Stimulated activated memory B cell treated with anti-CD40 and anti-IgM and Interleukin-4, amounts not matched to agents 10 μg/mL and 1 μg/mL and 100 μg/mL, for 72 hours (primary cell): ENCODE measurements around the gene KRTAP2-3.
"Not testable (repeated sequence)": the region's sequence is repeated elsewhere in the genome, so short reads cannot be mapped to it uniquely, and the experiment has no call there.

Experiments used
- ATAC-seq: fragments of 150-1000 bp; cut with Tn5 transposase; 2 replicates; pipeline ENCODE4 v1.10.0; 2021
- H3K27ac Mint-ChIP-seq: one replicate; pipeline ENCODE4 v1.8.0; 2022; ENCODE audit warnings: mild to moderate bottlenecking, mixed read lengths
- H3K27me3 Mint-ChIP-seq: one replicate; pipeline ENCODE4 v1.8.0; 2022; ENCODE audit warnings: mixed read lengths
- H3K36me3 Mint-ChIP-seq: one replicate; pipeline ENCODE4 v1.8.0; 2022; ENCODE audit warnings: mixed read lengths
- H3K4me1 Mint-ChIP-seq: one replicate; pipeline ENCODE4 v1.8.0; 2022; ENCODE audit warnings: mixed read lengths
- H3K4me3 Mint-ChIP-seq: one replicate; pipeline ENCODE4 v1.8.0; 2022; ENCODE audit warnings: mild to moderate bottlenecking, moderate library complexity, mixed read lengths
- H3K9me3 Mint-ChIP-seq: one replicate; pipeline ENCODE4 v1.8.0; 2022; ENCODE audit warnings: mixed read lengths

KRTAP2-3 gene

GRCh38 chr17:41060052-41060604, at the start of gene KRTAP2-3:
TSS of gene KRTAP2-3 (minus strand) at chr17:41060114. CDS start at chr17:41060050, 64 bp downstream.
- H3K27me3 Mint-ChIP-seq: peaks cover 44% of the 10 kb centered on the region
- H3K36me3 Mint-ChIP-seq: no peaks in the 10 kb centered on the region
- H3K9me3 Mint-ChIP-seq: peaks cover 4% of the 10 kb centered on the region
- ATAC-seq: no peak
- no peak within 1 kb of the TSS for H3K4me3 Mint-ChIP-seq
- no peak within 1 kb of the TSS for H3K27ac Mint-ChIP-seq
- no peaks in the 10 kb centered on the region for H3K4me1 Mint-ChIP-seq

GRCh38 chr17:41108728-41109386, 48.9 kb upstream of the KRTAP2-3 start:
- ATAC-seq: peak; percentile 76
- H3K4me3 Mint-ChIP-seq: peak overlapping the region; percentile 11
- H3K9me3 Mint-ChIP-seq, H3K36me3 Mint-ChIP-seq, H3K27ac Mint-ChIP-seq: not testable (repeated sequence)
- H3K4me1 Mint-ChIP-seq: peaks cover 16% of the 10 kb centered on the region
- H3K27me3 Mint-ChIP-seq: peaks cover 11% of the 10 kb centered on the region

DNA sequence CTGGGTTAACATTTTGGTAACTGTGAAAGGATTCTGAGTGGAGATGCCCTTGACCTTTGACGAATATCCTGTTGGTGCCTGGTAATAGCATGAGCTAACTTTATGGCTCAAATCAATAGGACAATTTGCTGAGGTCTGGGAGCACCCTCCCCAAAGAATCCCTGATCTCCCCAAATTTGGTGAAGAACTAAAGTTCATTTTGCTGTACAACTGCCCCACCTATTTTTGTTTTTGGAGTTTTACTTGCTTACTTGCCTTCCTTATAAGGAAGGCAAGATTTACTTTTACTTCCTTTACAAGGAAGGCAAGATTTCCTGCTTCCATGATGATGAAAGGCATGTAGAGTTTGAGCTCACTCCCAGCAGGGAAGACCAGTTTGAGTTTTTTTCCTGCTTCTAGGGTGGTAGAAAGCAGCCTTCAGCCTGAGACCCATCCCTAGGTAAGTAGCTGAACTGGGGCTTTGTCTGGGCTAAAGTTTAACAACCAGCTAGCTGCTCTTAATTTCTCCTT, 48.1 kb upstream of the KRTAP2-3 start:
- Mint-ChIP-seq H3K4me1 (peaks cover 16% of the 10 kb centered on the region), H3K27me3 (peaks cover 11% of the 10 kb centered on the region), H3K36me3 (peaks cover 7% of the 10 kb centered on the region), H3K27ac (no peak overlapping the region), H3K4me3 (no peak overlapping the region), H3K9me3 (peaks cover 3% of the 10 kb centered on the region)
- no peak for ATAC-seq

DNA sequence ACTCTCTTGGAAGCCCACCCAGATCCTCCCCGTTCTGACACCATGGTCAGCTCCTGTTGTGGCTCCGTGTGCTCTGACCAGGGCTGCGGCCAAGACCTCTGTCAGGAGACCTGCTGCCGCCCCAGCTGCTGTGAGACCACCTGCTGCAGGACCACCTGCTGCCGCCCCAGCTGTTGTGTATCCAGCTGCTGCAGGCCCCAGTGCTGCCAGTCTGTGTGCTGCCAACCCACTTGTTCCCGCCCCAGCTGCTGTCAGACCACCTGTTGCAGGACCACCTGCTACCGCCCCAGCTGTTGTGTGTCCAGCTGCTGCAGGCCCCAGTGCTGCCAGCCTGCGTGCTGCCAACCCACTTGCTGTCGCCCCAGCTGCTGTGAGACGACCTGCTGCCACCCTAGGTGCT, 45.4 kb upstream of the KRTAP2-3 start, which contains the start of gene KRTAP4-9:
KRTAP4-9 (plus strand) TSS at position 43 of the 400 bp plus-strand sequence; CDS start at position 43, 0 bp downstream.
- not testable (repeated sequence) for H3K27ac Mint-ChIP-seq, ATAC-seq
- peaks cover 16% of the 10 kb centered on the region for H3K4me1 Mint-ChIP-seq

DNA sequence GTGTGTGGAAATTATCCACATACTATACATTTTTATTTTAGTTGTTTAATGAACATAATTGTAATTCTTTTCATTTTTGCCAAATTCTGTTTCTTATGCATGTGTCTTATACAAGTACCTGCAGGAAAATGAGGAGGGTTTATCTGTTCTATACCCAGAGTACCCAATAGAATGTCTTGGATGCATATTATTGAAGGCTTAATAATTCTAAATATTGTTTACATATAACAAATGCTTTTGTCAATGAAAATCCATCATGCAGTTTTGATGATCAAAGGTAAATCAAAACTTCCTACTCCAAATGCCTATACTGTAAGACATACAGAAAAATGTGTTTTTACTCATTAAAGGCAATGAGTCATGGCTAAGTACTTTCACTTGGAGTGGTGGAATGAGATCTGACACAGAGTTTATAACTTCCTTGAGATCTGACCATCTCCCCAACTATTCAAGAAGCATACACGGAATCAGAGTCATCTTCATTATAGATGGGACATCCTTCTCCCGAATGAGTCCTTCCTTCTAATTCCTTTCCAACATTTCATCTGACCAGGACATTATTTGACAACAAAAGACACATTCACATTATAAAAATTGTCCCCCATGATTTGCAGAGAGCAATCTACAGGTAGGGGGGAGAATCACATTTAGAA, 44.6 kb upstream of the KRTAP2-3 start:
- ATAC-seq, H3K27ac Mint-ChIP-seq, H3K4me3 Mint-ChIP-seq, H3K9me3 Mint-ChIP-seq, H3K36me3 Mint-ChIP-seq, H3K4me1 Mint-ChIP-seq: not testable (repeated sequence)
- H3K27me3 Mint-ChIP-seq: peaks cover 33% of the 10 kb centered on the region

More for the DNA sequence above, 45.4 kb upstream of the KRTAP2-3 start, which contains the start of gene KRTAP4-9:
- H3K36me3 Mint-ChIP-seq, H3K4me3 Mint-ChIP-seq, H3K9me3 Mint-ChIP-seq: not testable (repeated sequence)
- peaks cover 25% of the 10 kb centered on the region for H3K27me3 Mint-ChIP-seq

DNA sequence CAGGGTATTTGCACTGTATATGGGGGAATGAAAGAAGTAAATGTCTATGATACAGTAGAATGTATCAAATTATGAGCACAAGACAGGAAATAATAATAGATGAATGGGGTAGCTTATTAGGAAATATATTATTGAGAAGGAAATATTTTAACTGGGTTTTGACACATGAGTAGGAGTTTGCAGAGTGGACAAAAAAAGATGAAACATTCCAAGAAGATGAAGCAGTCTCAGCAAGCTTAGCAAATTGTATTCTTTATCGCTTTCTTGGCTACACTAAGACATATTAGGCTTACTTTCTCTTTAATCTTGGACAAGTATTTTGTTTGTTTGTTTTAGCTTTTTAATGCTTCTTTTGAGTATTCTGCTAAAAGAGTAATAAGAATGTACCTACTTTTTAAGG, 44.0 kb upstream of the KRTAP2-3 start:
- no peaks in the 10 kb centered on the region for H3K9me3 Mint-ChIP-seq
- no peak for ATAC-seq
- H3K27me3 Mint-ChIP-seq: peaks cover 33% of the 10 kb centered on the region
- H3K36me3 Mint-ChIP-seq: no peaks in the 10 kb centered on the region
- H3K4me1 Mint-ChIP-seq: peaks cover 7% of the 10 kb centered on the region
- no peak overlapping the region for H3K4me3 Mint-ChIP-seq
- no peak overlapping the region for H3K27ac Mint-ChIP-seq

DNA sequence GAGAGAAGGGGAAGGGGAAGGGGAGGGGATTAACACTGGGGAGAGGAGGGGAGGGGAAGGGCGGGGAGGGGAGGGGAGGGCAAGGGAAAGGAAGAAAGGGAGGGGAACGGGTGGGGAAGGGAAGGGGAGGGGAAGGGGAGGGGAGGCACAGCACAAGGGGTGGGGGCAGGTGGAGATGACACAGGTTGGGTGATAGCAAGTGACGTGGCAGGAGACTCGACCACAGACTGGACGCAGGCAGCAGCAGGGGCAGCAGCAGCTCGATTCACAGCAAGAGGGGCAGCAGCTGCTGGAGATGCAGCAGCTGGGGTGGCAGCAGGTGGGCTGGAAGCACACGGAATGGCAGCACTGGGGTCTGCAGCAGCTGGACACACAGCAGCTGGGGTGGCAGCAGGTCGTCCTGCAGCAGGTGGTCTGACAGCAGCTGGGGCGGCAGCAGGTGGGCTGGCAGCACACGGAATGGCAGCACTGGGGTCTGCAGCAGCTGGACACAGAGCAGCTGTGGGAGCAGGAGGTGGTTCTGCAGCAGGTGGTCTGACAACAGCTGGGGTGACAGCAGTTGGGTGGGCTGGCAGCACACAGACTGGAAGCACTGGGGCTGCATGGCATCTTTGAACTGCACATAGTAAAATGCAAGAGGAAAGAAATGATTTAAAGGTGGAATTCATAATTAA, 41.8 kb upstream of the KRTAP2-3 start, which contains the start of gene KRTAP4-16:
KRTAP4-16 (minus strand) TSS at position 624 of the 674 bp plus-strand sequence; CDS start at position 624, 0 bp downstream.
- Mint-ChIP-seq H3K27ac (no peak within 1 kb of the TSS), H3K4me1 (no peaks in the 10 kb centered on the region), H3K27me3 (peaks cover 51% of the 10 kb centered on the region), H3K9me3 (no peaks in the 10 kb centered on the region), H3K36me3 (no peaks in the 10 kb centered on the region), H3K4me3 (no peak within 1 kb of the TSS)
- ATAC-seq: no peak

- H3K27ac Mint-ChIP-seq, H3K4me3 Mint-ChIP-seq, H3K4me1 Mint-ChIP-seq, ATAC-seq, H3K9me3 Mint-ChIP-seq, H3K36me3 Mint-ChIP-seq: not testable (repeated sequence)
- H3K27me3 Mint-ChIP-seq: peaks cover 57% of the 10 kb centered on the region
Measured at GRCh38 chr17:41099682-41100480, 40.0 kb upstream of the KRTAP2-3 start.

DNA sequence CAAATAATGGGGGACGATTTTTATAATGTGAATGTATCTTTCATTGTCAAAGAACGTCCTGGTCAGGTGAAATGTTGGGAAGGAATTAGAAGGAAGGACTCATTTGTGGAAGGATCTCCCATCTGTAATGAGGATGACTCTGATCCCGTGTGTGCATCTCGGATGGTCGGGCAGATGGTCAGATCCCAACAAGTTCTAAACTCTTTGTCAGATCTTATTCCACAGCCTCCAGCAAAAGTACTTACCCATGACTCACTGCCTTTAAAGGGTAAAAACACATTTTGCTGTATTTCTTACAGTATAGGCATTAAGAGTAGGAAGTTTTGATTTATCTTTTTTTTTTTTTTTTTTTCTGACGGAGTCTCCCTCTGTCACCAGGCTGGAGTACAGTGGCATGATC, 38.6 kb upstream of the KRTAP2-3 start:
- H3K9me3 Mint-ChIP-seq: no peaks in the 10 kb centered on the region
- H3K36me3 Mint-ChIP-seq: no peaks in the 10 kb centered on the region
- H3K4me3 Mint-ChIP-seq: no peak overlapping the region
- H3K27ac Mint-ChIP-seq: no peak overlapping the region
- ATAC-seq: no peak
- no peaks in the 10 kb centered on the region for H3K4me1 Mint-ChIP-seq
- peaks cover 61% of the 10 kb centered on the region for H3K27me3 Mint-ChIP-seq

DNA sequence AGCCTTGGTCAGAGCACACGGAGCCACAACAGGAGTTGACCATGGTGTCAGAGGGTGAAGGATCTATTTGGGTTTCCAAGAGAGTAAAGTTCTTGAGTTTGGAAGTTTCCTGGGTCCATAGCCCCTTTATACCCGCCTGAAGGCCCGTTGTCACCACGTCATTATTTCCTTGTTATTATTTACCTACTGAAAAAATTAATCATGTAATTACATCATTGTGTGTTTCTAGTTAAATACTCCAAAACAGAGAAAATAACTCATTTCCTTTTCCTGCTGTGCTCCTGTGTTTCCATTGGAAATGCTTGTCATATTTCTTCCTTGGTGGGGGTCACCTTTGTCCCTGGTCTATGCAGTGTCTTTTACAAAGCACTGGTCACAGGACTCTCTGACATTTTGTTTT, 38.1 kb upstream of the KRTAP2-3 start, which contains the start of gene KRTAP4-8:
KRTAP4-8 (minus strand) TSS at position 101 of the 400 bp plus-strand sequence; CDS start at position 43, 58 bp downstream.
- no peak within 1 kb of the TSS for H3K4me3 Mint-ChIP-seq
- H3K27ac Mint-ChIP-seq: no peak within 1 kb of the TSS
- H3K4me1 Mint-ChIP-seq: no peaks in the 10 kb centered on the region
- H3K36me3 Mint-ChIP-seq: no peaks in the 10 kb centered on the region
- ATAC-seq: no peak
- H3K9me3 Mint-ChIP-seq: no peaks in the 10 kb centered on the region
- peaks cover 61% of the 10 kb centered on the region for H3K27me3 Mint-ChIP-seq

DNA sequence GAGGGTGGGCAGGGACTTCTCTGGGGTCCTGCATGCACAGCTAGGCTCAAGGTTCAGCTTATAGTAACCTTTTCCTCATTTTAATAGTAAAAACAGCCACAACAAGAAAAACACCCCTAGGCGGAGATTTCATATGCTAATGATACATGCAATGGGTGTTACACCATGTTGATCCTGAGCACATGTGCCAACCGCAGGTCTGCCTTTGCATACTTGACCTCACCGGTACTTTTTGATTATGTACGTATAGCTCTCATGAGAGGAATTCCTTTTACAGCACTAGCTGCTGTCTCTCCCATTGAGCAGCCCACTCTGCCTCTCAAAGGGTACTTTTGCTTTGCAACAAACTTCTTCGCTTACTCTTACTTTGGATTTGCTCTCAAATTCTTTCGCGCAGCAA, 36.1 kb upstream of the KRTAP2-3 start:
- H3K4me3 Mint-ChIP-seq: no peak overlapping the region
- H3K9me3 Mint-ChIP-seq: no peaks in the 10 kb centered on the region
- peaks cover 53% of the 10 kb centered on the region for H3K27me3 Mint-ChIP-seq
- ATAC-seq: no peak
- no peak overlapping the region for H3K27ac Mint-ChIP-seq
- no peaks in the 10 kb centered on the region for H3K4me1 Mint-ChIP-seq
- no peaks in the 10 kb centered on the region for H3K36me3 Mint-ChIP-seq

DNA sequence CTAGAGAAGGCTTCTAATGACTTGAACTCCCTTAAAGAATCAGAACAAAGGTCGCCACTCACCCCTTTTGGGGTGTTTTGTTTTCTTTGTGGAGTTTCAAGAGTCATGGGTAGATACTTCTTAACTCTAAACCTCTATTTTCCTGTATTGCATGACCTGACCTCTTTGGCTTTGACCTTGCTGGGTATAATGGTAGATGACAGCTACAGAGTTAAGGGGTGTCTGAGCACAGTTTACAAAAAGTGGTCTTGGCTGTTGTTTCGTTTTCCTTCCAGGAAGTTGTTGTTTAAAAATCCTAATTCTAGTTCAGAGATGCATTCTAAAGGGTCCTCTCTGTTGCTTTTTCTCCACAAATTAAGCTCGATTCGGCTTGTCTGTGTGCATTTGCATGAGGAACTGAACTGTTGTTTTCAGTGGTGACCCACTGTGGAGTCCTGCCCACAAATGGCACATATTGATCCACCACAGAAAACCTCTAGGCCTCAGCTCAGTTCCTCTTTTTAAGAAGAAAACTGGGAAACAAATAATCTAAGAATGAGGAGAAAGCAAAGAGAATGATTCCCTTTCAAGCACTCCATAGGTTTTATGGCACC, 28.9 kb upstream of the KRTAP2-3 start:
- not testable (repeated sequence) for H3K4me3 Mint-ChIP-seq, H3K27ac Mint-ChIP-seq, H3K9me3 Mint-ChIP-seq, H3K4me1 Mint-ChIP-seq, ATAC-seq, H3K36me3 Mint-ChIP-seq
- H3K27me3 Mint-ChIP-seq: peaks cover 12% of the 10 kb centered on the region

DNA sequence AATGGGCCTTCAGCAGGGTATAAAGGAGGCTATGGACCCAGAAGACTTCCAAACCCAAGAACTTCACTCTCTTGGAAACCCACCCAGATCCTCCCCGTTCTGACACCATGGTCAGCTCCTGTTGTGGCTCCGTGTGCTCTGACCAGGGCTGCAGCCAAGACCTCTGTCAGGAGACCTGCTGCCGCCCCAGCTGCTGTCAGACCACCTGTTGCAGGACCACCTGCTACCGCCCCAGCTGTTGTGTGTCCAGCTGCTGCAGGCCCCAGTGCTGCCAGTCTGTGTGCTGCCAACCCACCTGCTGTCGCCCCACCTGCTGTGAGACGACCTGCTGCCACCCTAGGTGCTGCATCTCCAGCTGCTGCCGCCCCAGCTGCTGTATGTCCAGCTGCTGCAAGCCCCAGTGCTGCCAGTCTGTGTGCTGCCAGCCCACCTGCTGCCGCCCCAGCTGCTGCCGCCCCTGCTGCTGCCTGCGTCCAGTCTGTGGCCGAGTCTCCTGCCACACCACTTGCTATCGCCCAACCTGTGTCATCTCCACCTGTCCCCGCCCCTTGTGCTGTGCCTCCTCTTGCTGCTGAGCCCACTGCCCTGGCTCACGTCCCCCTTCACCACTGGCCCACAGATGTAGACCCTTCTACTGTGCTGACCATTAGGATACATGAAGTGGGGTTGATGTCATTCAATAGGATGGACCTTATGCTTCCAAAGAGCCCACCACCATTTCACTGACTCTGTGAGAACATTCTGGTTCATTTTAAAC, 24.4 kb upstream of the KRTAP2-3 start, which contains the start of gene KRTAP4-7:
KRTAP4-7 (plus strand) TSS at position 51 of the 757 bp plus-strand sequence; CDS start at position 108, 57 bp downstream.
- not testable (repeated sequence) for H3K27ac Mint-ChIP-seq, H3K9me3 Mint-ChIP-seq, H3K4me1 Mint-ChIP-seq, H3K36me3 Mint-ChIP-seq, ATAC-seq, H3K4me3 Mint-ChIP-seq
- H3K27me3 Mint-ChIP-seq: peaks cover 24% of the 10 kb centered on the region
